Brain microvascular endothelial cell (primary cell): ENCODE results near the gene PMAIP1.
"Not testable (repeated sequence)": the region's sequence is repeated elsewhere in the genome, so short reads cannot be mapped to it uniquely, and the experiment has no call there.

Experiments
- DNase-seq: peaks from one replicate; pipeline ENCODE4 v3.0.0-alpha.2; 2020
- H3K27ac ChIP-seq: fragments of 250-450 bp; sonication (Bioruptor Pico); 2 replicates; pipeline ENCODE4 v1.5.1; 2020; ENCODE audit warnings: mild to moderate bottlenecking, moderate library complexity
- H3K27me3 ChIP-seq: fragments of 250-450 bp; sonication (Bioruptor Pico); replicated peaks from 2 replicates; pipeline ENCODE4 v1.5.1; 2020; ENCODE audit warnings: mild to moderate bottlenecking
- H3K36me3 ChIP-seq: fragments of 250-450 bp; sonication (Bioruptor Pico); replicated peaks from 2 replicates; pipeline ENCODE4 v1.5.1; 2020; ENCODE audit warnings: mild to moderate bottlenecking
- H3K4me3 ChIP-seq: 2 replicates; pipeline ENCODE4 v1.5.1; 2011; ENCODE audit warnings: low read depth, mild to moderate bottlenecking, control low read depth, low read length, moderate library complexity
- CTCF ChIP-seq: IDR thresholded peaks from 2 replicates; pipeline ENCODE4 v1.5.1; 2011; ENCODE audit warnings: low read depth, mild to moderate bottlenecking, moderate library complexity, low read length, control low read depth, inconsistent platforms; ENCODE audit errors: missing control alignments
- in situ Hi-C: cut with HindIII; loops from 2 replicates; pipeline ENCODE4 v1.10.0; 2017; ENCODE audit warnings: low sequenced_read_pairs, low pct_ligation_motif_present

The PMAIP1 gene

GRCh38 chr18:59899298-59900221 is at the start of gene PMAIP1:
Gene PMAIP1, plus strand, starts transcription at chr18:59899996. Its CDS starts 182 bp downstream, at chr18:59900178.
- in situ Hi-C loops = no loop called here
- no peak for TF ChIP-seq CTCF
- peak; percentile 94 for DNase-seq

GRCh38 chr18:59851784-59852399 is 47.9 kb upstream of the PMAIP1 start:
- no peak for TF ChIP-seq CTCF
- no peak overlapping the region for H3K4me3 ChIP-seq
- no peaks in the 10 kb centered on the region for H3K36me3 ChIP-seq
- DNase-seq = no peak
- no peaks in the 10 kb centered on the region for H3K27me3 ChIP-seq
- in situ Hi-C loops = no loop called here
- no peak overlapping the region for H3K27ac ChIP-seq

More at GRCh38 chr18:59899298-59900221, at the start of gene PMAIP1:
- Histone ChIP-seq H3K36me3 (peaks cover 8% of the 10 kb centered on the region), H3K27me3 (no peaks in the 10 kb centered on the region), H3K27ac (peak within 1 kb of the TSS; percentile 94), H3K4me3 (peak within 1 kb of the TSS; percentile 86)

GRCh38 chr18:59852548-59852947 is 47.2 kb upstream of the PMAIP1 start:
- no peak for DNase-seq
- no peak overlapping the region for H3K27ac ChIP-seq
- no peak for TF ChIP-seq CTCF
- no peaks in the 10 kb centered on the region for H3K27me3 ChIP-seq
- H3K4me3 ChIP-seq = no peak overlapping the region
- in situ Hi-C loops = no loop called here
- H3K36me3 ChIP-seq = no peaks in the 10 kb centered on the region

- Histone ChIP-seq H3K27ac (no peak overlapping the region), H3K36me3 (no peaks in the 10 kb centered on the region), H3K27me3 (no peaks in the 10 kb centered on the region), H3K4me3 (no peak overlapping the region)
- DNase-seq = no peak
- no peak for TF ChIP-seq CTCF
- in situ Hi-C loops = no loop called here
These were observed 46.4 kb upstream of the PMAIP1 start for GRCh38 chr18:59853380-59853779.

- H3K36me3 ChIP-seq, DNase-seq, in situ Hi-C loops, H3K27ac ChIP-seq, H3K27me3 ChIP-seq, H3K4me3 ChIP-seq: not testable (repeated sequence)
These were observed 45.8 kb upstream of the PMAIP1 start for GRCh38 chr18:59853988-59854387.

GRCh38 chr18:59861009-59861408 is 38.8 kb upstream of the PMAIP1 start:
- Histone ChIP-seq H3K27me3 (no peaks in the 10 kb centered on the region), H3K4me3 (no peak overlapping the region), H3K27ac (no peak overlapping the region), H3K36me3 (no peaks in the 10 kb centered on the region)
- TF ChIP-seq CTCF = no peak
- peak; percentile 40 for DNase-seq
- in situ Hi-C loops = no loop called here
